ENCODE results near the gene DMRTC2.

DMRTC2 gene

DNA sequence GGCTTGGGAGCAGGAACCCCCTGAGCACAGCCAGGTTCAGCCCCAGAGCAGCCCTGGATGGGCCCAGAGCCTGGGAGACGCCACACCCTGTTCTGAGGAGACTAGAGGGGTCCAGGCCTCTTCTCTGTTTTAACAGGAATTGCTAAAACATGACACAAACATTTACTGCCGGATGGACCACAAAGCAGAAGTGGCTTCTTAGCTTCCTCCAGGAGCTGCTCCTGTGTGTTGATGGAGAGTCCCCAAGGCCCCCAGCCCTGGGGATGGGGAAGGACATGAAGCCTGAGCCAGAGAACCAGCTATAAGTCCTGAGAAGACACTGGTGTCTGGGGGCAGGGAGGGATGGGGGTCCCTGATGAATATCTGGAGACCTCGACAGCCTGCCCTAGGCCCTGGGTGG, 33.8 kb upstream of the DMRTC2 start:
- POLR2A ChIA-PET, result interaction anchor here (0.6 to 1.1 kb wide), 2 partner anchors 24 to 210 kb away, joined by 3 read pairs; no protein-coding TSS in a partner anchor
- Histone ChIP-seq H3K4me3 (ENCODE audit: low read depth, low read length) (no peak overlapping the region), H3K9me3 (ENCODE audit: control insufficient read depth, insufficient read depth, low read depth, low read length) (no peaks in the 10 kb centered on the region), H3K36me3 (ENCODE audit: control insufficient read depth in 2 of 2, insufficient read depth in 1 of 2, low read length in 2 of 2) (no peaks in the 10 kb centered on the region), H3K4me1 (ENCODE audit: control insufficient read depth, insufficient read depth, low read length) (no peaks in the 10 kb centered on the region), H3K27ac (ENCODE audit: extremely low read depth, low read depth, low read length) (no peak overlapping the region)
- CTCF ChIA-PET, result interaction anchor here (0.7 to 4.0 kb wide), 8 partner anchors 16 to 257 kb away, joined by 3 to 27 read pairs (median 8); no protein-coding TSS in a partner anchor
- TF ChIP-seq KLF16 (tag by site-specific recombination; IDR thresholded peaks at IDR 0.05) (no peak), SP3 (tag by site-specific recombination; IDR thresholded peaks at IDR 0.05) (no peak), ZSCAN16 (tag by site-specific recombination; IDR thresholded peaks at IDR 0.05) (no peak), ZNF350 (tag by site-specific recombination; IDR thresholded peaks at IDR 0.05) (no peak), ZNF23 (tag by site-specific recombination; IDR thresholded peaks at IDR 0.05; ENCODE audit: borderline replicate concordance) (no peak), ZNF146 (tag by site-specific recombination; IDR thresholded peaks at IDR 0.05) (no peak), ZNF302 (tag by site-specific recombination; IDR thresholded peaks at IDR 0.05; ENCODE audit: low read depth) (no peak), KLF10 (tag by site-specific recombination; IDR thresholded peaks at IDR 0.05) (no peak), BCL11B (tag by site-specific recombination; IDR thresholded peaks at IDR 0.05; ENCODE audit: low read depth) (no peak), ZNF121 (tag by site-specific recombination; IDR thresholded peaks at IDR 0.05) (no peak), ZBTB21 (tag by site-specific recombination; IDR thresholded peaks at IDR 0.05) (no peak), ZNF114 (tag by site-specific recombination; IDR thresholded peaks at IDR 0.05) (no peak), ZNF521 (tag by site-specific recombination; IDR thresholded peaks at IDR 0.05) (no peak)
- TF ChIP-seq, protein P1, sequence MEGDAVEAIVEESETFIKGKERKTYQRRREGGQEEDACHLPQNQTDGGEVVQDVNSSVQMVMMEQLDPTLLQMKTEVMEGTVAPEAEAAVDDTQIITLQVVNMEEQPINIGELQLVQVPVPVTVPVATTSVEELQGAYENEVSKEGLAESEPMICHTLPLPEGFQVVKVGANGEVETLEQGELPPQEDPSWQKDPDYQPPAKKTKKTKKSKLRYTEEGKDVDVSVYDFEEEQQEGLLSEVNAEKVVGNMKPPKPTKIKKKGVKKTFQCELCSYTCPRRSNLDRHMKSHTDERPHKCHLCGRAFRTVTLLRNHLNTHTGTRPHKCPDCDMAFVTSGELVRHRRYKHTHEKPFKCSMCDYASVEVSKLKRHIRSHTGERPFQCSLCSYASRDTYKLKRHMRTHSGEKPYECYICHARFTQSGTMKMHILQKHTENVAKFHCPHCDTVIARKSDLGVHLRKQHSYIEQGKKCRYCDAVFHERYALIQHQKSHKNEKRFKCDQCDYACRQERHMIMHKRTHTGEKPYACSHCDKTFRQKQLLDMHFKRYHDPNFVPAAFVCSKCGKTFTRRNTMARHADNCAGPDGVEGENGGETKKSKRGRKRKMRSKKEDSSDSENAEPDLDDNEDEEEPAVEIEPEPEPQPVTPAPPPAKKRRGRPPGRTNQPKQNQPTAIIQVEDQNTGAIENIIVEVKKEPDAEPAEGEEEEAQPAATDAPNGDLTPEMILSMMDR (tag by site-specific recombination; IDR thresholded peaks at IDR 0.05), result no peak

DNA sequence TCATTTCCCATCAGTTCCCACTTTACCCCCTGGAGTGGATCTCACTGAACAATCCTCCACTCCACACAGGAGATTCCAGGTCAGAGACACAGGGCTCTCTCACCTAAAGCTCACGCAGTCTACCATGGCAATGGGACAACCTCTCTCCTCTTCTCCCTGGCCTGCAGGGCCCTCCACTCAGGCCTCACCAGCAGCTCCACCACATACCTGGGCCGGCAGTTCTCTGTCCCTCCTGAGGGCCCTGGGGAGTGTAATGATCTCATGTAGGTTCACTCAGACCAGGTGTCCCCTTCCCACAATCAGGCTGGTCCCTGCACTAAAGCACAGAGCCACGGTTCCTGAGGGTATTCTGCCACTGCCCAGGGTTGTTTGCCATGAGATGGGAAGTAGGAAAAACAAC, 32.9 kb upstream of the DMRTC2 start:
- Histone ChIP-seq H3K27ac (ENCODE audit: extremely low read depth, low read depth, low read length) (no peak overlapping the region), H3K4me3 (ENCODE audit: low read depth, low read length) (no peak overlapping the region), H3K9me3 (ENCODE audit: control insufficient read depth, insufficient read depth, low read depth, low read length) (no peaks in the 10 kb centered on the region), H3K4me1 (ENCODE audit: control insufficient read depth, insufficient read depth, low read length) (no peaks in the 10 kb centered on the region), H3K36me3 (ENCODE audit: control insufficient read depth in 2 of 2, insufficient read depth in 1 of 2, low read length in 2 of 2) (no peaks in the 10 kb centered on the region)
- CTCF ChIA-PET, result interaction anchor here (0.8 to 4.0 kb wide), 7 partner anchors 11 to 170 kb away, joined by 3 to 27 read pairs (median 9); partner anchors contain the start of gene CEACAM3
- POLR2A ChIA-PET, result no interaction called here
- TF ChIP-seq, protein P2, sequence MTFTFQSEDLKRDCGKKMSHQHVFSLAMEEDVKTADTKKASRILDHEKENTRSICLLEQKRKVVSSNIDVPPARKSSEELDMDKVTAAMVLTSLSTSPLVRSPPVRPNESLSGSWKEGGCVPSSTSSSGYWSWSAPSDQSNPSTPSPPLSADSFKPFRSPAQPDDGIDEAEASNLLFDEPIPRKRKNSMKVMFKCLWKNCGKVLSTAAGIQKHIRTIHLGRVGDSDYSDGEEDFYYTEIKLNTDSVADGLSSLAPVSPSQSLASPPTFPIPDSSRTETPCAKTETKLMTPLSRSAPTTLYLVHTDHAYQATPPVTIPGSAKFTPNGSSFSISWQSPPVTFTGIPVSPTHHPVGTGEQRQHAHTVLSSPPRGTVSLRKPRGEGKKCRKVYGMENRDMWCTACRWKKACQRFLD (tag by site-specific recombination; IDR thresholded peaks at IDR 0.05), result no peak
- TF ChIP-seq YY2 (tag by site-specific recombination; IDR thresholded peaks at IDR 0.05) (no peak), ZNF558 (tag by site-specific recombination; IDR thresholded peaks at IDR 0.05) (no peak), ZNF629 (tag by site-specific recombination; IDR thresholded peaks at IDR 0.05) (no peak), GFI1B (tag by site-specific recombination; IDR thresholded peaks at IDR 0.05) (no peak), ZNF266 (tag by site-specific recombination; IDR thresholded peaks at IDR 0.05; ENCODE audit: low read depth) (no peak)
- TF ChIP-seq, protein P3, sequence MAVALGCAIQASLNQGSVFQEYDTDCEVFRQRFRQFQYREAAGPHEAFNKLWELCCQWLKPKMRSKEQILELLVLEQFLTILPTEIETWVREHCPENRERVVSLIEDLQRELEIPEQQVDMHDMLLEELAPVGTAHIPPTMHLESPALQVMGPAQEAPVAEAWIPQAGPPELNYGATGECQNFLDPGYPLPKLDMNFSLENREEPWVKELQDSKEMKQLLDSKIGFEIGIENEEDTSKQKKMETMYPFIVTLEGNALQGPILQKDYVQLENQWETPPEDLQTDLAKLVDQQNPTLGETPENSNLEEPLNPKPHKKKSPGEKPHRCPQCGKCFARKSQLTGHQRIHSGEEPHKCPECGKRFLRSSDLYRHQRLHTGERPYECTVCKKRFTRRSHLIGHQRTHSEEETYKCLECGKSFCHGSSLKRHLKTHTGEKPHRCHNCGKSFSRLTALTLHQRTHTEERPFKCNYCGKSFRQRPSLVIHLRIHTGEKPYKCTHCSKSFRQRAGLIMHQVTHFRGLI (tag by site-specific recombination; IDR thresholded peaks at IDR 0.05), result no peak
- TF ChIP-seq, protein P4, sequence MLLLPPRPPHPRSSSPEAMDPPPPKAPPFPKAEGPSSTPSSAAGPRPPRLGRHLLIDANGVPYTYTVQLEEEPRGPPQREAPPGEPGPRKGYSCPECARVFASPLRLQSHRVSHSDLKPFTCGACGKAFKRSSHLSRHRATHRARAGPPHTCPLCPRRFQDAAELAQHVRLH (tag by site-specific recombination; IDR thresholded peaks at IDR 0.05), result no peak
- TF ChIP-seq, protein P5, sequence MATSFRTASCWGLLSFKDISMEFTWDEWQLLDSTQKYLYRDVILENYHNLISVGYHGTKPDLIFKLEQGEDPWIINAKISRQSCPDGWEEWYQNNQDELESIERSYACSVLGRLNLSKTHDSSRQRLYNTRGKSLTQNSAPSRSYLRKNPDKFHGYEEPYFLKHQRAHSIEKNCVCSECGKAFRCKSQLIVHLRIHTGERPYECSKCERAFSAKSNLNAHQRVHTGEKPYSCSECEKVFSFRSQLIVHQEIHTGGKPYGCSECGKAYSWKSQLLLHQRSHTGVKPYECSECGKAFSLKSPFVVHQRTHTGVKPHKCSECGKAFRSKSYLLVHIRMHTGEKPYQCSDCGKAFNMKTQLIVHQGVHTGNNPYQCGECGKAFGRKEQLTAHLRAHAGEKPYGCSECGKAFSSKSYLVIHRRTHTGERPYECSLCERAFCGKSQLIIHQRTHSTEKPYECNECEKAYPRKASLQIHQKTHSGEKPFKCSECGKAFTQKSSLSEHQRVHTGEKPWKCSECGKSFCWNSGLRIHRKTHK (tag by site-specific recombination; IDR thresholded peaks at IDR 0.05), result no peak
- TF ChIP-seq, protein P6, sequence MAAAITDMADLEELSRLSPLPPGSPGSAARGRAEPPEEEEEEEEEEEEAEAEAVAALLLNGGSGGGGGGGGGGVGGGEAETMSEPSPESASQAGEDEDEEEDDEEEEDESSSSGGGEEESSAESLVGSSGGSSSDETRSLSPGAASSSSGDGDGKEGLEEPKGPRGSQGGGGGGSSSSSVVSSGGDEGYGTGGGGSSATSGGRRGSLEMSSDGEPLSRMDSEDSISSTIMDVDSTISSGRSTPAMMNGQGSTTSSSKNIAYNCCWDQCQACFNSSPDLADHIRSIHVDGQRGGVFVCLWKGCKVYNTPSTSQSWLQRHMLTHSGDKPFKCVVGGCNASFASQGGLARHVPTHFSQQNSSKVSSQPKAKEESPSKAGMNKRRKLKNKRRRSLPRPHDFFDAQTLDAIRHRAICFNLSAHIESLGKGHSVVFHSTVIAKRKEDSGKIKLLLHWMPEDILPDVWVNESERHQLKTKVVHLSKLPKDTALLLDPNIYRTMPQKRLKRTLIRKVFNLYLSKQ (tag by site-specific recombination; IDR thresholded peaks at IDR 0.05; ENCODE audit: borderline replicate concordance), result no peak
- TF ChIP-seq, protein P7, sequence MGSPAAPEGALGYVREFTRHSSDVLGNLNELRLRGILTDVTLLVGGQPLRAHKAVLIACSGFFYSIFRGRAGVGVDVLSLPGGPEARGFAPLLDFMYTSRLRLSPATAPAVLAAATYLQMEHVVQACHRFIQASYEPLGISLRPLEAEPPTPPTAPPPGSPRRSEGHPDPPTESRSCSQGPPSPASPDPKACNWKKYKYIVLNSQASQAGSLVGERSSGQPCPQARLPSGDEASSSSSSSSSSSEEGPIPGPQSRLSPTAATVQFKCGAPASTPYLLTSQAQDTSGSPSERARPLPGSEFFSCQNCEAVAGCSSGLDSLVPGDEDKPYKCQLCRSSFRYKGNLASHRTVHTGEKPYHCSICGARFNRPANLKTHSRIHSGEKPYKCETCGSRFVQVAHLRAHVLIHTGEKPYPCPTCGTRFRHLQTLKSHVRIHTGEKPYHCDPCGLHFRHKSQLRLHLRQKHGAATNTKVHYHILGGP (tag by site-specific recombination; IDR thresholded peaks at IDR 0.05), result no peak
